PC-9 (cell line): ENCODE measurements around the gene MYO15B.

Experiments used
- EZH2 ChIP-seq: fragments of 200-600 bp; sonication (generic); IDR thresholded peaks from 2 replicates; pipeline ENCODE4 v1.8.0; 2017; ENCODE audit warnings: antibody characterized with exemption, low read depth
- TF ChIP-seq, protein P1 (sequence below): fragments of 200-600 bp; sonication (generic); conservative IDR thresholded peaks from 2 replicates; pipeline ENCODE4 v1.6.1; 2017; ENCODE audit warnings: mixed run types, antibody characterized with exemption, mild to moderate bottlenecking, moderate library complexity

DNA sequence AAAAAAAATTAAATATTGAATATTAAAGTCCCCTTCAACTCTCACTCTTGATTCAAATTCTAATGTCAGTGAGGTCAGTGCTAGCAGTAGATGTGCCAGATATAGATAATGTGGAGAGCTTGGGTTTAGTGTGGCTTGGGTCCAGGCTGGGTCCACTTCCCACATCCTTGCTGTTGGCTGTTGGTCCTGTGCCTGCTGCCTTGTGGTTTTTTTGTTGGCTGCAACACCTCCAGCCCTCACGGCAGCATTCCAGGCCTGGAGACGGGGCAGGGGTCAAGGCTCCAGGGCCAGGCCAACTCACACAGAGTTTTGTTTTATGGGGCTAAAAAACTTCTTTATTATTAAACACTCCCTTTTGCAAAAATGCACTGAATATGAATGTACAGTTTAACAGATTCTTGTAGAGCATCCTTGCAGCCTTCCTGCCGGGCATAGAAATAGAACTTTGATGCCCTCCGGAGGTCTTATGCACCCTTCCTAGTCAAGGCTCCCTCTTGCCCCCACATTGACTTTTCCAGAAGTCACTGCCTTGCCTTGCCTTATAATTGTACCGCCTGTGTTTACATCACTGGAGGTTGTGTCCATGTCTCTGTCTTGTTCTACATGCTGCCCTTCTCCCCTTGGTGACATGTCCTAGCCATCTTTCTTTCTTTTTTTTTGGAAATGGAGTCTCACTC is 25.5 kb upstream of the MYO15B start:
- TF ChIP-seq, protein P1, sequence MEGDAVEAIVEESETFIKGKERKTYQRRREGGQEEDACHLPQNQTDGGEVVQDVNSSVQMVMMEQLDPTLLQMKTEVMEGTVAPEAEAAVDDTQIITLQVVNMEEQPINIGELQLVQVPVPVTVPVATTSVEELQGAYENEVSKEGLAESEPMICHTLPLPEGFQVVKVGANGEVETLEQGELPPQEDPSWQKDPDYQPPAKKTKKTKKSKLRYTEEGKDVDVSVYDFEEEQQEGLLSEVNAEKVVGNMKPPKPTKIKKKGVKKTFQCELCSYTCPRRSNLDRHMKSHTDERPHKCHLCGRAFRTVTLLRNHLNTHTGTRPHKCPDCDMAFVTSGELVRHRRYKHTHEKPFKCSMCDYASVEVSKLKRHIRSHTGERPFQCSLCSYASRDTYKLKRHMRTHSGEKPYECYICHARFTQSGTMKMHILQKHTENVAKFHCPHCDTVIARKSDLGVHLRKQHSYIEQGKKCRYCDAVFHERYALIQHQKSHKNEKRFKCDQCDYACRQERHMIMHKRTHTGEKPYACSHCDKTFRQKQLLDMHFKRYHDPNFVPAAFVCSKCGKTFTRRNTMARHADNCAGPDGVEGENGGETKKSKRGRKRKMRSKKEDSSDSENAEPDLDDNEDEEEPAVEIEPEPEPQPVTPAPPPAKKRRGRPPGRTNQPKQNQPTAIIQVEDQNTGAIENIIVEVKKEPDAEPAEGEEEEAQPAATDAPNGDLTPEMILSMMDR, result no peak
- no peak for TF ChIP-seq EZH2
